ENCODE measurements around the gene RGS6.
A peak's percentile ranks its signal among the peaks of the same experiment; 100 is the strongest.
"Not testable (repeated sequence)": the region's sequence is repeated elsewhere in the genome, so short reads cannot be mapped to it uniquely, and the experiment has no call there.

The RGS6 gene

DNA sequence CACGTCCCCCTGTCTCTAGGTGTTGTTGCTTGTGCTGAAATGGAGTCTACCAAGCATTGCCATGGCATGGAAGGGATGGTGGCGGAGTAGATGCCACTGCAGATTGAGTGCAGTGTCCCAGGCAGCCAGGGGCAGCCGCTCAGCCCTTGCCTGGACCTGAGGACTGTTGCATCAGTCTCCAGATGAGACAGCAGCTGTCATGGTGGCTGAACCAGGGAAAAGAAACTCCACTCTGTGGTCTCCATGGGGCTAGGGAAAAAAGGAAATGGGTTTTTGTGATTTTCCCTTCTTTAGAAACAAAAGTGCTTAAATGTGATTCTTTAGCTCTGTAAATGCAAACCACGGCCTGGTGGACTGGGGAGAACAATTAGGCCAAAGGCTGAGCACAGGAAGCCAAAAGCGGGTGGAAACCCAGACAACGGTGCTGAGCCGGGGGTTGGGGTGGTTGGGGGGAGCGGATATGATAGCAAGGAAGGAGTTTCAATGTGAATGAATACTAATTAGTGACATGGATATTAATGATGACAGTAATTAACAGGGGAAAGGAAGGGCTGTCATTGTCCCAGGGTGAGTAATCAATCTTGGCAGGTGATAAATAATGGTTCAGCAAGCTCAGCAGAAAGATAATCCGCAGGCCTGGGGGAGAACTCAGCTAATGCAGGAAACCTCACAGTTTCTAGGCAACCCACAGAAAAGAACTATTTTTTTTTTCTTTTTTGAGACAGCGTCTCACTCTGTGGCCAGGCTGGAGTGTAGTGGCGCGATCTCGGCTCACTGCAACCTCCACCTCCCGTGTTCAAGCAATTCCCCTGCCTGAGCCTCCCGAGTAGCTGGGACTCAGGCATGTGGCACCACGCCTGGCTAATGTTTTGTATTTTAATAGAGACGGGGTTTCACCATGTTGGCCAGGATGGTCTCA is 519.1 kb downstream of the RGS6 start:
- DNase-seq (ENCODE audit: low read depth in 3 of 3) = no peak

GRCh38 chr14:72452774-72453173 is 520.5 kb downstream of the RGS6 start:
- no peak for DNase-seq (ENCODE audit: low read depth in 3 of 3)

DNA sequence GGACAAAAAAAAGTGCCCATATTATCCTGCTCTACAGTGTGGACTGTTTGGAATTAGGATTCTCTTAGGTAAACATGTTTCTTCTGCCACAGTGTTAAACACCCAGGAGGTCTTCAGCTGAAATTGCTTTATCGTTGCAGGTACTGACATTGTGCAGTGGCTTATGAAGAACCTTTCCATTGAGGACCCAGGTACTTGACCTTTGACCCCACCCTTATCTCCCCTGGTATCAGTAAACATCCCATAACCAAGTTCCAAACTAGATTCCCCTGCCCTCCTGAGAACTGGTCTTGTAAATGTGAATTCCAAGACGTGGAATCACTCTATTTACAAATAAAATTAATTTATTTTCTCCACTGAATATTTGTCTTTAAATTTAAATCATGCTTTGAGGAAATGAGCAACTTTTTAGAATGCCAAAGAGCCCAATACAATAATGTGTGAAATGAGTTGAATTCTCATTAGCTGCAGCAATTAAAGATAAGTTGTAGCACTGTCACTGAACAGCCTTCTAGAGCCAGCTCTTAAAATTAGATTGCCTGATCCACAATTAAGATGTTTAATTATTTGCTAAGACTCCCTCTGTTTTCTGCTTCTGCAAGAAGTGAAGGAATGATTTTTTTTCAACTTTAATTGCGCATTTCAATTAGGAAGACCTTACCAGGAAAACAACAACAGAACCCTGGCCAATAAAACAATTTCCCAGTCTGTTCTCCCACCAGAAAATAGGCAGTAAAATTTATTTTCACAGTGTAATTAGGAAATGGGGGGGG is 522.3 kb downstream of the RGS6 start:
- DNase-seq (ENCODE audit: low read depth in 3 of 3) = no peak

DNA sequence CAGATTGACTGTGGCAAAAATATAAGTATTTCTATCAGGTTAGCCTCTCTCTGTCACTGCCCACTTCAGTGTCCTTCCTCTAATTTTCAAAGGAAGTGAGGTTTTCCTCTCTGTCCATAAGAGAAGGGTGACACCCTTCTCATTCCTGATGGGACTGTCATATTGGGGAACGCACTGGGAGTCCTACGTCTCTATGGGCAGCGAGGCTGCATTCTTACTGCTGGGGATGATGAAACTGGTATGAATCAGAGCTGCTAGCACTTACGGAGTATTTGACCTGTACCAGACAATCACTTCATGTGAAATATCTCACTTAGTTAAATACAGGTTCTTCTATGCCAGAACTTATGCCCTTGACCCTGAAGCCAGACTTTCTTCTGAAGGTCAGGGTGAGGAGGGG is 525.4 kb downstream of the RGS6 start:
- DNase-seq (ENCODE audit: low read depth in 3 of 3) = no peak

- DNase-seq (ENCODE audit: low read depth in 3 of 3) = no peak
These were observed 529.8 kb downstream of the RGS6 start for GRCh38 chr14:72462056-72462455.

DNA sequence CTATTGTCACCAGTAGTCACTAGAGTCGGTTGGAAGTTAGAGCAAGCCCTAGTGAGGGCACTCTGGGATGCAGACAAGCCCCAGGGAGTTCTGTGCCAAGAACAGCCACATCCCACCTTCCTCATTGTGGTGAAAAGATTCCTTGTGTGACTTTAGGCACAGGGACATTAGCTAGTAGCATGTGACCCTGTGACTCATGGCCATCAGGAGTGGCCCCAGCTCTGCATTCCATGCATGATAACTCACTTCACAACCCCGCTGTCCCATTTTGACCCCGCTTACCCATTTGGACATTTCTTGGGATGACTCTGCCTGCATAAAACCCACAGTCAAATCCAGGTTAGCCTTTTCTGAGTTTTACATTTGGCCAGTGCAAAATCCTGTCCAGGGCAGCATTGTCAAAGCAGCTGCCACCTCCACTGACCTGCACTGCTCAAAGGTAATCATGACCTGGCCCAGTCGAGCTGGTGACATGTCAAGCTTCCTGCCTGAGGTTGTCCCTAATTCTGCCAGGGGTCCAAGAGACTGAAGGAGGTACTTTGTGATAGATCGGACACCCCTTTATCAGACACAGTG is 531.1 kb downstream of the RGS6 start:
- DNase-seq (ENCODE audit: low read depth in 3 of 3) = no peak

DNA sequence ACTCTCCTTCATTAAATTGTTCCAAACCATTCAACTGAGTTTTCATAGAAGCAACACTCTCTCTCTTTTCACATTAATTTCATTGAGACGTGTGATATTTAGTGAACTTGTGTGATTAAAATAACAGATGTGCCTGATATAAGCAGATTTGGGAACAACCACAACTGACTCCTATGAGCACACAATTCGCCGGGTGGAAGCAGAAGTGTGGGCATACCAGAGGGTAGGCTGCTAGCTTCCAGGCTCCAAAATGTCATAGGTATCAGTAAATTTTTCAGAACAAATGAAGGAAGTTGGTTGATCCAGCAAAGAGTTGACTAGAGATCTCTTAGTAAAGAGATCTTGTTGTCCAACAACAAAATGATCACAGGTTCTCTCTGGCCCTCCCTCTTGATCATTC is 532.0 kb downstream of the RGS6 start:
- no peak for DNase-seq (ENCODE audit: low read depth in 3 of 3)

DNA sequence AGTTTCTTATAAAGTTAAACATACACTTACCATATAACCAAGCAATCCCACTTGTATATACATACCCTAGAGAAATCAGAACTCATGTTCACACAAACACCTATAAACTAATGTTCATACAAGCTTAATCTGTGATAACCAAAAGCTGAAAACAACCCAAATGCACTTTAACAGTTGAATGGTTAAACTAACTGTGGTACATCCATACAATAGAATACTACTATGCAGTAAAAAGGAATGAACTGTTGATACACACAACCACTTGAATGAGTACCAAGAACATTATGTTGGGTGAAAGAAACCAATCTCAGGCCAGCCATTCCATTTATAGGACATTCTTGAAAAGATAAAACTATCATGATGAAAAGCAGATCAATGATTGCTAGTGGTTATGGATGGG is 534.1 kb downstream of the RGS6 start:
- DNase-seq (ENCODE audit: low read depth in 3 of 3) = no peak

DNA sequence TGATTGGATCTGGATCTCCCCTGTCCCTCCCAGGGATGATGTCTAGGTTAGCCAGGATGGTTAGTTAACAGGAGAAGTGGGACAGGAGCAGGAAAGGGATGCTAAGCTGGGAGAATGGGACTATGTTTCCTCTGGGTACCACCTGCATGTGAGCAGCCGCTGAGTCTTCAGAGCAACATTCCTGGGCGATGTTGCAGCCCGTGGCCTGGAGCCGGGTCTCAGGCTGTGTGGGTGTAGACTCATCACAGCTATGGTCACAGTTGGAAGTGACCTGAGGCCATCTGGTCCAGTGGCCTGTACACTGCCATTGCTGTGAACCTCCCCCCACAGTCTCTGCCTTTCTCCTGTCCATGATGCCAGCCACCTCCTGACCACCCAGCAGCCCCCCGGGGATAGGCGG is 539.1 kb downstream of the RGS6 start:
- no peak for DNase-seq (ENCODE audit: low read depth in 3 of 3)

DNA sequence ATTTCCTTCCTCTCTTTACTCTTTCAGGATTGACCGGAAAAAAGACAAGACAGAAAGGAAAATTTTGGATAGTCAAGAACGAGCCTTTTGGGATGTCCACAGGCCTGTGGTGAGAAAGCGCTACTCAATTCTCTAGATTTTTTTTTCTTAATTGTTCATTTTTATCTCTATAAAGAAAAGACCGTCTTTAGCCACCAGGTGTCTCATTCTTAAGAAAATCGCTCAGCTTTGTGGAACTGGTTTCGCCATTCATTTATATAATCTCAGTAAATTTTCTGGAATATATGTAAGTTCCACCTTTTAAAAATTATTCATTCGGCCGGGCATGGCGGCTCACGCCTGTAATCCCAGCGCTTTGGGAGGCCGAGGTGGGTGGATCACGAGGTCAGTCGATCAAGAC is 540.6 kb downstream of the RGS6 start:
- DNase-seq (ENCODE audit: low read depth in 3 of 3) = no peak

DNA sequence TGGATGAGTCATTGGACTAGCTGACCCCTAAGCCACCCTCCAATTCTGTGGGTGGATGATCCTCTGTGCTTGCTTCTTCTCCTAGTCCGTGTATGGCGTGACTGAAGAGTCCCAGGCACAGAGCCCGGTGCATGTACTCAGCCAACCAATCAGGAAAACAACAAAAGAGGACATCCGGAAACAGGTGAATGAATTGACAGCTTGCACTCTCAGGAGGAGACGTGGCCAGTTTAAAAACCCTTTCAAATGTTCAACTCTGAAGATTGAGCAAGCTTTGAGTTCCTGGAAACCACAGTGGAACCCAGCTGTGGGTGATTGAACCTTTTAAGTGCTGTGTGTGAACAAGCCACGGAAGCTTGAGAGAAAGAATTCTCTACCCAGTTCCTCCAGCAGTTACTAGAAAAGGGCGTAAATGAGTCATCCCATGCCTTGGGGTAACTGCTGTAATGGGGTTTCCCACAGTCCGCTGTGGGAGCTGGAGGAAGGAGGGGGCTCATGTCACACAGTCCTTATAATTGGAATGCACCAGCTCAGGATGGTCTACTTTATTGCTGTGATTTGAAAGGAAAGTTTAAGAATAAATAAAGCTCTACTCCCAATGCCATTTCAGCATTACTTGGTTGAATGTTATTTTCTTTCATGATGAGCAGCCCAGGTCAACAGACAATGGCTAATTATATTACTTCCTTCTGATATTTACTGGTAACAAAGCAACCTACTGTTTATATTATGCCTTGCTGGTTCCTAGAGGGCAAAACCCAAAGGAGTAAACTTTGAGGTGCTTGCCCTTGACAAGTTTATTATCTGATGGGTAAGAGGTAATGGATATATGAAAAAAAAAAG is 544.6 kb downstream of the RGS6 start:
- peak; percentile 35 to 59 (median 50) for DNase-seq (ENCODE audit: low read depth in 3 of 3)

GRCh38 chr14:72477578-72477977 is 545.3 kb downstream of the RGS6 start:
- DNase-seq (ENCODE audit: low read depth in 3 of 3) = not testable (repeated sequence)

DNA sequence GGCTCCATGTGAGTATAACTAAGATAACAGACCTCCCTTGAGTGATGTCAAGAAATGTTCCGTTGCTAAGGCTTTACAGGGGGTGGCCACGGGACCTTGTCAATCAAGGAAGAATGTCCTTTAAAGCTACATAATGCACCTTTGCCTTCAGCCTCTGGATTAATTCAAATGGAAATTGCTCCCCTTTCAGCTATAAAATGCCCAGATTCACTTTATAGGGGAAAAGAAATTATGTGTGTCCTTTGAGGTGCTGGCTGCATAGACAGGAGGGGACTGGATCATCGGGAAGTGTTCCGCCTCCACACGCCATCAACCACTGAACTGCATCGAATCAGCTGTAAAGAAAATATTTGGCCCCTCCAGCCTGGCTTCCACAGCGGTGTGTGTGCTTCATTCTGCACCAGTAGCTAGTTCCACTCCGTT is 546.3 kb downstream of the RGS6 start:
- DNase-seq (ENCODE audit: low read depth in 3 of 3) = no peak

DNA sequence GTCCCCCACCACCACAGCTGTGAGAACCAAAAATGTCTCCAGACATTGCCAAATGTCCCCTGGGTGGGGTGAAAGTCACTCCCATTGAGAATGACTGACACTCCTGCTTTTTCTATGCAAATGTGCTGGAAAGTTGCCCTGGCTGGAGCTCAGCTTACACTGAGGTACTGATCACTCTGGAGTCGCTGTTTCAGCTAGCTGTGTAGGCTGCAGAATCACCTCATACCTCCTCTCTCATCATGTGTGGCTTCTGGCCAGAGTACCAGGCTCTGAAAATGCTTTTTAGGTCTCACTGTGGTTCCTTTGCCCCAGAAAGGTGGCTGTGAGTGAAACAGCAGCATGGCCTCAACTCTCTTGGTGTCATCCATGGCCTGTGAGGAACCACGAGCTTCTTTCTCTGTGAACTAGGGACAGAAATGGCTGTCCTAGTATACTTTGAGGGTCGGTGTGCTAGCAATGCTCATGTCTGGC is 547.3 kb downstream of the RGS6 start:
- DNase-seq (ENCODE audit: low read depth in 3 of 3) = no peak

DNA sequence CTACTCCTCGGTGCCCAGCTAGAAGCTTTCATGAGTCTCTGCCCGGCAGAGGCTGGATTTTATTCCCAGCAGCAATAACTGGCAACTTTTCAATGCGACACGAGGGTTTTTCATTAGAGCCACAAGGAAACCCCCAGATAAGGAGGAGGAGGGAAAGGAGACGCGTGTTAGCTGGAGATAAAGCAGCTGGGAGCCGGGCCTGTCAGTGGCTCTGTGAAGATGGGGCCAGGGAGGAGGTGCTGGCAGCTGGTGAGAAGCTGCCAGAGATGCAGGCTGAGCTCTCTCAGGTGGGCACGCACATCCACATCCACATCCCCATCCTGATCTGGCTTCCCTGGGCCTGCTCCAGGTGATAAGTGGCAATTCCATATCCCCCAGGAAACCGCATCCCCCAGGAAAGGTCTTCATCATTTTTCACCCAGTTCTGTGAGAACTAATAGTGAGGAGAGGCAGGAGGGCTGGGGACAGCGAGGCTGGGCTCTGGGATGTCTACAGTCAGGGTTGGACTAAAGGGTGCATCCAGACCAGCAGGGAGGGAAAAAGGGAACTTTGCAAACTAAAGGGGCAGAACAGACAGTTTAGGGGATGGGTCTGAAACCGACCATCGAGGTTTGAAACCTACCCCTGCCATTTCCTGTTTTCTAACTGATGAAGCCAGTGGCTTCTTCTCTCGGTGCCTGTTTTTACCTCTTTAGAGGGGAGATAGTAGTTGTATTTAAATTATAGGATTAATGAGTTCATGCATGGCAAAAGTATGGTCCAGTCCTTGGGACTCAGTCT is 548.4 kb downstream of the RGS6 start:
- no peak for DNase-seq (ENCODE audit: low read depth in 3 of 3)

GRCh38 chr14:72483311-72483710 is 551.1 kb downstream of the RGS6 start:
- no peak for DNase-seq (ENCODE audit: low read depth in 3 of 3)

- no peak for DNase-seq (ENCODE audit: low read depth in 3 of 3)
These were observed 553.5 kb downstream of the RGS6 start for GRCh38 chr14:72485695-72486094.

GRCh38 chr14:72488514-72488913 is 556.3 kb downstream of the RGS6 start:
- no peak for DNase-seq (ENCODE audit: low read depth in 3 of 3)

DNA sequence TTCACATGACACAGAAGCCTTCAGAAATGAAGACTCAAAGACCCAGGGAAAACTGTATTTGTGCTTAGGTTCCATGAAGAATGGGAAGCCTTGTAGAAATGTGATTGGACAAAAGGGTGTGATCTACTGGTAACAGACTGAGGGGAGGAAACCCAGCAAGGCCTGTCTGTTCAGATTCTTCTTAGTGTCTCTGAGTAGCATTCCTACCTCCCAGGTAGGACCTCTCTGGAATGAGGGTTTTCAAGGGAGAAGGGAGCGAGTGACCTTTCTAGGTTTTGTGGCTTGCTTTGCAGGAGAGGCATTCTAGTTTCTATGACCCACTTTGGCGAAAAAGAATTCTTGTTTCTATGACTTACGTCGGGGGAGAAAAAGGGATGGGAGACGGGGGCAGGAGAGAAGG is 560.0 kb downstream of the RGS6 start:
- no peak for DNase-seq (ENCODE audit: low read depth in 3 of 3)

DNA sequence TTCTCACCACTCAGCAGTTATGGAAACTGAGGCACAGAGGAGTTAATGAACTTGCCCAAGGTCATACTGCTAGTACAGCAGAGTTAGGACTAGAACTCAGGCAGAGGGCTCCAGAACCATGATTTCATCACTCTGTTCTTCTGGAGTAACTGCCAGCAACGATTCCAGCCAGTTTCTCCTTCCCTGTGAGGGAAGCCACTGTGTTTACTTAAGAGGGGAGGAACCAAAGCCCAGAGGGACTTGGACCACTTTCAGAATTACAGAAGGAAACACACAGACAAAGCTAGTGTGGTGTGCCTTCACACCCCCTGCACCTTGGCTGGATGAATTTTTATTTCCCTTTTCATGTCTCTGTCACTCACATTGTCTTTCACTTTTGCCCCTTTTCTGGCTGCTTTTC is 563.4 kb downstream of the RGS6 start:
- DNase-seq (ENCODE audit: low read depth in 3 of 3) = no peak

DNA sequence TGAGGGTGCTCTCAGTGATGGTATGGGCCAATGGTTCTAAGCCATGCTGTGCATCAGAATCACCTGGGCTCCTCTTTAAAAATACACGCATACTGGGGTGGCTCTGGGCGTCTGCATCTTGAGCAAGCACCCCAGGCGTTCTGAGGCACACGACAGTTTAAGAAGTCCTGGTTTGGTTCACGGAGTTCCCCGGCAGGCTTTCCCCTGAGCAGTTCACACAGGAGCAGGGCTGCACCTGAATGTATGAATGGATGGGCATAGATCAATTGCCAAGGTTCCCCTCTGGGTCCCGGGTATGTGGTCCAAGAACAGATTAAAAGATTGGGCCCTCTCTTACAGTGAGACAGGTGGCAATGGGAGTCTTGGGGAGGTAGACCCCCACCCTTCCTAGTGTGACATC is 566.4 kb downstream of the RGS6 start:
- no peak for DNase-seq (ENCODE audit: low read depth in 3 of 3)
